ENCODE measurements around the gene CHKA. TPM values are rescaled to one million over a fixed set of nuclear protein-coding genes. Genes with fewer than 3 reads are reported as not detected.

Gene CHKA
- 32.6 and 37.1 TPM in 2 replicates for total RNA-seq (2014; rRNA removed; shearing (Covaris generic))

DNA sequence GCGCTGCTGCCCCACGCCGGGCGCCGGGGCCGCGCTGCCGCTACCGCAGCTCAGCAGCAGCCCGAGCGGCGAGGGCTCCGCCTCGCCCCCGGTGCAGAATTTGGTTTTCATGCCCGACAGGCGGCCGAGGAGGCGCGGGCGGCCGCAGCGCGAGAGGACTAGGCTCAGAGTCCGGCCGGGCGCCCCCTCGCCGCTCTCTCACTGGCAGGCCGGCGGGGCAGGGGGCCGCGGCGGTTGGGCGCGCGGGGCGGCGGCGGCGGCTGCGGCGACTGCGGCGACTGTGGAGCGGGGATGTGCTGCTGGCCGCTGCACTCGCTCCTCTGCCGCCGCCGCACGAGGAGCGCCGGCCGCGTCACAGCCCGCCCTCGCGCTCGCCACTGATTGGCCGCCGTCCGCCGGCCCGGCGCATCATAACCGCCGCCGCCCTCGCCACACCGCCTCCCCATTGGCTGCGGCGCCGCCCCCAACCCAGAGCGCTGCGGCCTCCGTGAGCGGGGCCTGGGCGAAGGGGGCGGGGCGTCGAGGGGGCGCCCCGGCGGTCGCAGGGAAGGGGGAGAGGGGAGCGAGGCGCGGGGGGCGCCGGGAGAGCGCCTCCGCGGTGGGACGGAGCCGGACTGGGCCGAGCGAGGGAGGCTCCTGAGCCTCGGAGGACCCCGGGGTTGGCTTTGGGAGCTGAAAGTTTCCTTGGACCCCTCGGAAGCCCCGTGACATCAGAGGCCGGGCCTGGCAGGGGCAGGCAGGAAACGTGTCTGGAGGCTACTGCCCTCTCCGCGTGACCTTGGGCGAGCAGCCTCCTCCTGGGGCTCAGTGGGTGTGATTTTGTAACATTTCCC, at the start of gene CHKA:
Gene CHKA, minus strand, starts transcription at position 322 of the 833 bp plus-strand sequence. Its CDS starts 211 bp downstream, at position 111.
- Histone ChIP-seq H3K4me3 (peak within 1 kb of the TSS; percentile 62), H3K27me3 (no peaks in the 10 kb centered on the region), H3K4me1 (peaks cover 9% of the 10 kb centered on the region), H3K27ac (peak within 1 kb of the TSS; percentile 97), H3K9me3 (replicated peaks) (no peaks in the 10 kb centered on the region), H3K36me3 (no peaks in the 10 kb centered on the region)
- peak; percentile 89 to 93 for DNase-seq

DNA sequence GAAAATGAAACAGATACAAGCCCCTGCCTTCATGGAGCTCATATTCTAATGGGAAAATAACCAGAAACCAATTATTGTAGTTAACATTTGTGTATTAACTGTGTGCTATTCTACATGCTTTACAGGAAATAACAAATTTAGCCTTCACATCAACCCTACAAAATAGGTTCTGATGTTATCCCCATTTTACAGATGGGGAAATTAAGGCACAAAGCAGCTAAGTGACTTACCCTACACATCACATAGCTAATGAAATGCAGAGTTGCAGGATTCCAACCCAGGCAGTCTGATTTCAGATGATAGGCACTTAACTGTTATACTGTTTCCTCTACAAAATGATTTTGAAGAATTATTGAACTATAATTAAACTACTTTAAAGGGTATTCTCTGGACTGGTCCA, 48.3 kb upstream of the CHKA start:
- no peak for DNase-seq
- Histone ChIP-seq H3K36me3 (peaks cover 26% of the 10 kb centered on the region), H3K27me3 (no peaks in the 10 kb centered on the region), H3K4me3 (no peak overlapping the region), H3K4me1 (no peaks in the 10 kb centered on the region), H3K27ac (no peak overlapping the region), H3K9me3 (replicated peaks) (no peaks in the 10 kb centered on the region)

DNA sequence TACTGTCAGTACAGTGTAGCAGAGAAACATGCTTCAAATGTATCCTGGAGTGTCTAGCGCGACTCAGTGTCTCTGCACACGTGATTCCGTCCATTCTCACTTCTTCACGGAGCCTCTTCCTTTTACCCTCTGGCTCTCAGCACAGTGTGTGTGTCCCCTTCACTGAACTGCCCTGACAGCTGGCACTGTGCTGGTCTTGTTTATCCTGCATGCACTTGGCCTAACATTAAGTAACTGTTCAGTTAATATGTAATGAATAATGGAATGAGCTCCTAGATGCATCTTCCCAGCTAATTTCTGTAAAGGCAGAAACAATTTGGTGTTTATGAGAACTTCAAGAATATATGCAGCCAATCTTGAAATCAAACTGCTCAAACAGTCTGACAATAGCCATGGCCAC, 47.5 kb upstream of the CHKA start:
- H3K4me1 ChIP-seq: no peaks in the 10 kb centered on the region
- DNase-seq: no peak
- H3K36me3 ChIP-seq: peaks cover 27% of the 10 kb centered on the region

DNA sequence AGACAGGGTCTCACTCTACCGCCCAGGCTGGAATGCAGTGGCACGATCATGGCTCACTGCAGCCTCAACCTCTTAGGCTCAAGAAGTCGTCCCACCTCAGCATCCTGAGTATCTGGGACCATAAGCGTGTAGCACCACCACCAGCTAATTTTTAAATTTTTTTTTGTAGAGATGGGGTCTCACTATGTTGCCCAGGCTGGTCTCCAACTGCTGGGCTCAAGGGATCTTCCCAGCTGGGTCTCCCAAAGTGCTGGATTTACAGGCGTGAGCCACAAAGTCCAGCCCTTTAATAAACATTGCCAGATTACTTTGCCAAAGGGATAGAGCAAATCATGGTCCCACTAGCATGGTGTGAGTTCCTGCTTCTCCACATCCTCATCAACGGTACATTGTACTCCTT, 46.3 kb upstream of the CHKA start:
- no peak overlapping the region for H3K4me3 ChIP-seq
- H3K27ac ChIP-seq: no peak overlapping the region
- H3K27me3 ChIP-seq: no peaks in the 10 kb centered on the region
- no peaks in the 10 kb centered on the region for H3K9me3 ChIP-seq (replicated peaks)
- DNase-seq: no peak
- H3K36me3 ChIP-seq: peaks cover 24% of the 10 kb centered on the region
- no peaks in the 10 kb centered on the region for H3K4me1 ChIP-seq

More for the DNA sequence above, 47.5 kb upstream of the CHKA start:
- Histone ChIP-seq H3K27ac (no peak overlapping the region), H3K9me3 (replicated peaks) (no peaks in the 10 kb centered on the region), H3K27me3 (no peaks in the 10 kb centered on the region), H3K4me3 (no peak overlapping the region)

DNA sequence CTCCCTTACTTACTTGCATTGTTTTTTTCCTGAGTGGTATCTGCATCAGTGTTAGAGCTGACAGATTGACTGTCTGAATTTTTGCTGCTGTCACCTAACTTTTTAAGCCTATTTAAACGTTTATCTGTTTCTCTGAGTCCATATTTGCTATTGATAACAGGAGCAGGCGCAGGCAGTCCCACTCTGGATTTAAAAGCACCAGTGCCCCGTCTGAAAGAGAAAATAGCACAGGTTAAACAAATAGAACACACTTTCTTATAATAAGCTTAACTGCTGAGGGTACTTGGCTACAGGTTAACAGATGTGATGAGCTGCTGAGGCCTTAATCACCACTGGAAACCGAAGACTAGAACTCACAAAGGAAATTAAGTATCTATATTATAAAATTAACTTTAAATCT, 45.8 kb upstream of the CHKA start:
- no peak overlapping the region for H3K4me3 ChIP-seq
- H3K9me3 ChIP-seq (replicated peaks): no peaks in the 10 kb centered on the region
- H3K36me3 ChIP-seq: peaks cover 24% of the 10 kb centered on the region
- DNase-seq: no peak
- no peaks in the 10 kb centered on the region for H3K4me1 ChIP-seq
- H3K27ac ChIP-seq: no peak overlapping the region
- H3K27me3 ChIP-seq: no peaks in the 10 kb centered on the region

DNA sequence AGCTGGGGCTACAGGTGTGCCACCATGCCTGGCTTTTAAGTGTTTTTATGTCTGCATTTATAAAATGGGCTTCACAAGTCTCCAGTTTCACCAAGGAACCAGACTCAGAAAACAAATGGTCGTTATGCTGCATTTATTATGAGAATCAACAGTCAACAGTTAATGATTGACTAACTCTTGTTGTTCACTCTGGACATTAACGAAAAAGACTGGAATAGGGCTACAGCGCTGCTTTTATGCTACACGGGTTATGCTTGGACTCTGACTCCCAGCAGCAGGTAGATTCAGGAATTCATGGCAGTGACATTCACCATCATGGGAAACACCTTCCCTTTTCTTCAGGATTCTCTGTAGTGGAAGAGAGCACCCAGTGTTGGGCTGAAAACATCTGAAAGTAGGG, 44.4 kb upstream of the CHKA start:
- no peaks in the 10 kb centered on the region for H3K4me1 ChIP-seq
- DNase-seq: no peak
- no peaks in the 10 kb centered on the region for H3K9me3 ChIP-seq (replicated peaks)
- no peak overlapping the region for H3K4me3 ChIP-seq
- H3K27ac ChIP-seq: no peak overlapping the region
- H3K27me3 ChIP-seq: no peaks in the 10 kb centered on the region
- H3K36me3 ChIP-seq: peaks cover 24% of the 10 kb centered on the region

DNA sequence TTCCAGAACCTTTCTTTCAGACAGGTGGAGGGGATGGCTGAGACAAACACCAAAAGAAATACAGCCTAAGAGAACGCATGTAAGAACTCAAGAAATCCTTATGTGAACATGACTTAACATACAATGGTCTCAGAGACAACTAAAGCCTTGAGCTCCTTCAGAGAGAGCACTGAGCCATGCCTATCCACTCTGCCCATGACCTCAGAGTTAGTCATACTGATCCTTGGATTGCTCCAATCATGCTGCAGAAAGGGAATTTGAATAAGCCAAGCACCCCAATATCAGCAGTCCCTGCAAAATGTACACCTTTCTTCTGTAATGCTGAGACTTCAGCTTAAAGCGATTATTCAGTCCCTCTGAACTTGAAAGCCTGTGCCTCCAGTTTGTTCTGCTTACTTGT, 43.2 kb upstream of the CHKA start:
- Histone ChIP-seq H3K36me3 (peaks cover 17% of the 10 kb centered on the region), H3K4me1 (no peaks in the 10 kb centered on the region), H3K27ac (no peak overlapping the region), H3K4me3 (no peak overlapping the region), H3K9me3 (replicated peaks) (no peaks in the 10 kb centered on the region), H3K27me3 (no peaks in the 10 kb centered on the region)
- no peak for DNase-seq

DNA sequence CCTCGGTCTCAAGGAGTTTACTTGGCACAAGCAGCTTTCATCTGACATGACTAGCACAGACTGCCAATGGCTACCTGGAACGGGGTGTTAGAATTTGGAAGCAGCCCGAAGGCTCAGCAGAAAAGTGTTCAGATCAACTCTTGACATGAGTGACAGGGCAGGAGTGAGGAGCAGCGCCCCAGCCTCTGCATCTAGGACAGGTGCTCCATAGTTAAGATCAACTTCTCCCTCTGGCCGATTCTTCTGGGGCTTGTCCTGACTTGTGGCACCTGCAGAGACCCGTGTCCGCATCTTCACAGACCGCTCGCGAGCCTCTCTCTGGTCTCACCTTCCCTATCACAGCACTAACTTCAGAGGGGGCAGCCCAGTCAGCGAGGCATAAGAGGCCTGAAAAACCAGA, 42.5 kb upstream of the CHKA start:
- H3K36me3 ChIP-seq: peaks cover 10% of the 10 kb centered on the region; the same call in 1 of the 2 replicates
- H3K27me3 ChIP-seq: no peaks in the 10 kb centered on the region
- H3K4me3 ChIP-seq: no peak overlapping the region
- H3K9me3 ChIP-seq (replicated peaks): no peaks in the 10 kb centered on the region
- no peak overlapping the region for H3K27ac ChIP-seq
- no peaks in the 10 kb centered on the region for H3K4me1 ChIP-seq
- DNase-seq: no peak

DNA sequence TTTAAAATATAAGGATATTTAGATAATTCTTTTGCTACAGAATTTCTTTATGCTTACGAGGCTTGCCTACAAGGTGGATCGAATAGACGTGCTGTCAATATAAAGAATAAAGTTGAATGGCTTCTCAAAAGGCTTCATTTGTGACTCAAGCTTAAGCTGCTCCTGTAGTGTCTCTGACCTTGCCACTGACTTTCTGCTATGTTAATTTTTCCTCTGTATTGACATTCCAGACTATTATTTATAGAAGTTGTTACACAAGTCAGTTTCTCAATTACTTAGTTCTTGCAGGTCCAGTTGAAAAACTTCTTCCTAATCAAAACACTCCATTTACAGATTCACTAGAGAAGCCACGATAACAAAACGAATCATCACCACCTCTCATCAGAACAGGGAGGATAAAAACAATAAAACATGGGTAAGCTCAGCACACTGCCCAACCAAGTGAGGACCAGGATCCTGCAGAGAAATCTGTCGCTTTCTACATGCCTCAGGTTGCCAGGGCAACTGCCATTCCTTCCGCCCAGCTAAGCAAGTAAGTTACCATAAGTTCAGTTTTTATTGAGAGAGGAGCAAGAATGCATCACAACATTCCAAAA, 39.0 kb upstream of the CHKA start:
- no peaks in the 10 kb centered on the region for H3K27me3 ChIP-seq
- no peaks in the 10 kb centered on the region for H3K9me3 ChIP-seq (replicated peaks)
- DNase-seq: no peak
- no peaks in the 10 kb centered on the region for H3K4me1 ChIP-seq
- no peak overlapping the region for H3K27ac ChIP-seq
- H3K36me3 ChIP-seq: peaks cover 4% of the 10 kb centered on the region; the same call in 1 of the 2 replicates
- H3K4me3 ChIP-seq: no peak overlapping the region

DNA sequence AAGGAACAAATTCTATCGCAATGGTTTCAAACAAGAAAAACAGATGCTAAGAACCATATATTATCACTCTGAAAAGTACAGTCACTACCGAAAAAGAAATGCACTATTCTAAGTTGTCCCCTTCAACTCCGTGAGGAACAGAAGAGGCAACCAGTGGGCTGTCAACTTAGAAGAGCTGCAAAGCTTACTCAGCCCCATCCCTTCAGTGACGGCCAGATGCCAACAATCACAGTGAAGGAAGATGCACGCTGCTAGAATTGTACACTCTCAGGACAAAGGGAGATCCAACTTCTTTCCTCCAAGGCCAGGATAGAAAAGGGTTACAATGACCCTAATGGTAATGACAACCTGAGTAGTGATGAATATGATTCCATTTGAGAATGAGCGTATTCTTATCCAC, 38.5 kb upstream of the CHKA start:
- no peak for DNase-seq
- H3K27me3 ChIP-seq: no peaks in the 10 kb centered on the region
- H3K4me3 ChIP-seq: no peak overlapping the region
- peaks cover 4% of the 10 kb centered on the region; the same call in 1 of the 2 replicates for H3K36me3 ChIP-seq
- H3K4me1 ChIP-seq: no peaks in the 10 kb centered on the region
- no peaks in the 10 kb centered on the region for H3K9me3 ChIP-seq (replicated peaks)
- no peak overlapping the region for H3K27ac ChIP-seq

DNA sequence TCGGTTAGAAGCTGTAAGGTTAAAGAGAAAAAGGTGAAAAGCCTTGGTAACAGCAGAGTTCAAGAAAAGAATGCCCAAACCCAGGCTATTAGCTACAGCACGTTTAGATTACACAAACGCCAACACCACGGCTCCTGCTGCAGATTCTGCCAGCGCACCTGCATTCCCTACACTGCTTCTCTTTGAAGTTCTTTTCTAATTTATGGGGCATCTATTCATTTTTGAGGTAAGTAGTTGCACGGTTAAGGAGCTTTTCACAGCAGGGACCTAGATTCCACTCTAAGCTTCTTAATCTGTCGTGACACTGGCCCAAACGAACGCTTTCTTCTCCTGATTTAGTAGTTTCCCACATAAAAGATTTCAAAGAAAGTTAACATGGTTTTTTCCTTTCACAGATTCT, 38.0 kb upstream of the CHKA start:
- Histone ChIP-seq H3K36me3 (peaks cover 4% of the 10 kb centered on the region; the same call in 1 of the 2 replicates), H3K4me3 (no peak overlapping the region), H3K27me3 (no peaks in the 10 kb centered on the region), H3K27ac (no peak overlapping the region), H3K4me1 (no peaks in the 10 kb centered on the region), H3K9me3 (replicated peaks) (no peaks in the 10 kb centered on the region)
- no peak for DNase-seq

DNA sequence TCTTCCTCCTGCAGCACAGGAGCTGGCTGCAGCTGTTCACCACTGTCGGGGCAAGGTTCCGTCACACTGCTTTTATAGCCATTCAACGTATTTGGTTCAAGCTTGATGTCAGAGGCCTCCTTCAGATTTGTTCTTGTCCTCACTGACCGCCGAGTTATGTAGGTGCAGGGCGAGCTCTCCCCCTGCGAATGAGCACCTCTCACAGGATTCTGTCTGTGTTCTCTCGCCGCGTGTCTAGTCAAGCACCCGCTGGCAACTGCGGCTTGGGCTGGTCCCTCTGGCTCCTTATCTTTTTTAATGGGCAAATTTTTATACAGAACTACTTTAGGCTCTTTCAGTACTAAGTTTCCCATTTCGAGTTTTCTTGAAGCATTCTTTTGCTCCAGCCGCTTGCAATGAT, 37.4 kb upstream of the CHKA start:
- Histone ChIP-seq H3K4me3 (no peak overlapping the region), H3K4me1 (no peaks in the 10 kb centered on the region), H3K9me3 (replicated peaks) (no peaks in the 10 kb centered on the region), H3K27me3 (no peaks in the 10 kb centered on the region), H3K27ac (no peak overlapping the region), H3K36me3 (peaks cover 1% of the 10 kb centered on the region; the same call in 1 of the 2 replicates)
- no peak for DNase-seq

DNA sequence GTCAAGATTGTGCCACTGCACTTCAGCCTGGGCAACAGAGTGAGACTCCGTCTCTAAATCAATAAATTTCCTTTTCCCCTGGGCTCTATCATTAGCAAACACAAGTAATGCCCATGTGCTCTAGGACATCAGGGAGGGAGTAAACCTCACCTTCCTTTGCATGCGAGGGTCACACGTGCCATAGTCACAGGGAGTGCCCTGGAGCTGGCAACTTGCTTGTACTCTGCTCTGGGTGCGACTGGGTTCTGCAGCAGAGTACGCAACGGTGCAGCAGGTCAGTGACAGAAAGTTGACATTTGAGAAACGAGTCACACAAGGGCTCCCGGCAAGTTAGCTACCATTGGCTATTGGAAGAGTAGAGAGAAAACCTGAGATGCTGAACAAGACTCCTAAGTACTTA, 32.6 kb upstream of the CHKA start:
- Histone ChIP-seq H3K27ac (no peak overlapping the region), H3K27me3 (no peaks in the 10 kb centered on the region), H3K4me1 (no peaks in the 10 kb centered on the region), H3K36me3 (no peaks in the 10 kb centered on the region), H3K9me3 (replicated peaks) (no peaks in the 10 kb centered on the region), H3K4me3 (no peak overlapping the region)
- no peak for DNase-seq

DNA sequence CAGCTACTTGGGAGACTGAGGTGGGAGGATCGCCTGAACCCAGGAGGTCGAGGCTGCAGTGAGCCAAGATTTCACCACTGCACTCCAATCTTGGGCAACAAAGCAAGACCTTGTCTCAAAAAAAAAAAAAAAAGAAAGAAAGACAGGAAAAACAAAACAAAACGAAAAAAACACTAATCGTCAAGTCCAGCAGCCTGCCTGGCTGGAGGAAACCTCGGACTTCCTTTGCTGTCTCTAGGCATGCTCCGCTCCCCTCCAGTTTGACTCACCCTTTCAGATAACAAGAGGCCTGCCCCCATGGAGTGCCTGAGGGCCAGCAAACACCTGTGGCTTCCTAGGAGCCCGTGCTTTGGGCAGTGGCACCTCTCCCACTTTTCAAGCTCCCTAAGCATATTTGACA, 28.8 kb upstream of the CHKA start:
- no peaks in the 10 kb centered on the region for H3K36me3 ChIP-seq
- no peak overlapping the region for H3K27ac ChIP-seq
- H3K27me3 ChIP-seq: no peaks in the 10 kb centered on the region
- peaks cover 4% of the 10 kb centered on the region; the same call in 1 of the 2 replicates for H3K4me1 ChIP-seq
- no peaks in the 10 kb centered on the region for H3K9me3 ChIP-seq (replicated peaks)
- no peak overlapping the region for H3K4me3 ChIP-seq
- DNase-seq: peak in 1 of 2 experiments; percentile 28

DNA sequence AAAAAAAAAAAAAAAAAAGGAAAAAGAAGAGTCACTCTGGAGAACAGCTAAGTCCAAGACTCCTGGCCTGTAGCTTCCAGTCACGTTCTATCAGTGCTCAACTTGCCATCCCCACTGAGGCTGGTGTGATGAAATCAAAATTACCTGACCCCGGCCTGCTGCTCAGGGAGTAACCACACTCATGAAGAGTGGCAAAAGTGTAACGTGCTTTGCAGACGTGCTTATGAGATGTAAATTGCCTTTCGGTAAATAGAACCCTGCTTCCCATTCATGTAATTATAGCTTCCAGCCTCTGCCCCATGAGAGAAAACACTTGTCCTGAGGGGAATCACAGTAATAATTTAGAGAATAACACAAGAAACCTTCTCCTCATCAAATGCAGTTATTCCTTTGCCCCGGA, 28.2 kb upstream of the CHKA start:
- Histone ChIP-seq H3K4me3 (no peak overlapping the region), H3K4me1 (peaks cover 4% of the 10 kb centered on the region; the same call in 1 of the 2 replicates), H3K27ac (no peak overlapping the region), H3K36me3 (no peaks in the 10 kb centered on the region), H3K9me3 (replicated peaks) (no peaks in the 10 kb centered on the region), H3K27me3 (no peaks in the 10 kb centered on the region)
- no peak for DNase-seq
